Measurements from ENCODE around the gene STK17B. TPM values are rescaled to one million over a fixed set of nuclear protein-coding genes. Genes with fewer than 3 reads are reported as not detected.

STK17B gene
- polyA plus RNA-seq, 1 donor from 2014 or later = 71.9 TPM

GRCh38 chr2:196173505-196173904 is 2.1 kb upstream of the STK17B start:
- no peaks in the 10 kb centered on the region for H3K9me3 Mint-ChIP-seq
- H3K4me1 Mint-ChIP-seq = peaks cover 40 to 48% (median 47%) of the 10 kb centered on the region in 3 donors
- peaks cover 7% of the 10 kb centered on the region for H3K36me3 Mint-ChIP-seq
- no peaks in the 10 kb centered on the region for H3K27me3 Mint-ChIP-seq
- peak overlapping the region; percentile 9 to 99 (median 96) for H3K4me3 Mint-ChIP-seq
- H3K27ac Mint-ChIP-seq = peak overlapping the region; percentile 88 to 97 (median 88)

- Mint-ChIP-seq H3K4me3 (peak overlapping the region; percentile 86 to 99 (median 96)), H3K9me3 (no peaks in the 10 kb centered on the region), H3K4me1 (peaks cover 40 to 44% (median 43%) of the 10 kb centered on the region in 3 donors), H3K27ac (peak overlapping the region; percentile 88 to 97 (median 88)), H3K27me3 (no peaks in the 10 kb centered on the region), H3K36me3 (peaks cover 7% of the 10 kb centered on the region)
Measured at GRCh38 chr2:196172951-196173350, 1.6 kb upstream of the STK17B start.

GRCh38 chr2:196171946-196172345 is 568 bp upstream of the STK17B start:
- H3K4me1 Mint-ChIP-seq = peaks cover 33 to 39% (median 33%) of the 10 kb centered on the region in 3 donors

GRCh38 chr2:196170606-196171247 is 651 bp downstream of the STK17B start:
- Mint-ChIP-seq H3K4me1 (peaks cover 31 to 38% (median 32%) of the 10 kb centered on the region in 3 donors), H3K9me3 (no peaks in the 10 kb centered on the region), H3K36me3 (peaks cover 9% of the 10 kb centered on the region), H3K4me3 (peak overlapping the region; percentile 98 to 99 (median 99)), H3K27me3 (no peaks in the 10 kb centered on the region), H3K27ac (peak overlapping the region; percentile 97 to 99 (median 98))

More at GRCh38 chr2:196171946-196172345, 568 bp upstream of the STK17B start:
- H3K9me3 Mint-ChIP-seq = no peaks in the 10 kb centered on the region
- peak overlapping the region; percentile 86 to 99 (median 96) for H3K4me3 Mint-ChIP-seq
- H3K27ac Mint-ChIP-seq = peak overlapping the region; percentile 88 to 97 (median 95)
- H3K27me3 Mint-ChIP-seq = no peaks in the 10 kb centered on the region
- peaks cover 7% of the 10 kb centered on the region for H3K36me3 Mint-ChIP-seq

- H3K4me1 Mint-ChIP-seq = peaks cover 31 to 42% (median 34%) of the 10 kb centered on the region in 3 donors
- H3K27me3 Mint-ChIP-seq = no peaks in the 10 kb centered on the region
- no peaks in the 10 kb centered on the region for H3K9me3 Mint-ChIP-seq
- H3K36me3 Mint-ChIP-seq = peaks cover 9% of the 10 kb centered on the region
- H3K4me3 Mint-ChIP-seq = peak overlapping the region; percentile 98 to 99 (median 99)
- peak overlapping the region; percentile 97 to 99 (median 98) for H3K27ac Mint-ChIP-seq
Measured at GRCh38 chr2:196170213-196170605, 1.2 kb downstream of the STK17B start.

- H3K27ac Mint-ChIP-seq = peak overlapping the region; percentile 97 to 99 (median 98)
- H3K4me1 Mint-ChIP-seq = peaks cover 32 to 44% (median 38%) of the 10 kb centered on the region in 3 donors
- H3K27me3 Mint-ChIP-seq = no peaks in the 10 kb centered on the region
- peaks cover 10% of the 10 kb centered on the region for H3K36me3 Mint-ChIP-seq
- no peaks in the 10 kb centered on the region for H3K9me3 Mint-ChIP-seq
- peak overlapping the region; percentile 98 to 99 (median 99) for H3K4me3 Mint-ChIP-seq
Measured at GRCh38 chr2:196169516-196169915, 1.9 kb downstream of the STK17B start.

GRCh38 chr2:196168181-196168580 is 3.2 kb downstream of the STK17B start:
- H3K36me3 Mint-ChIP-seq = peaks cover 13% of the 10 kb centered on the region
- peak overlapping the region; percentile 98 to 99 (median 99) for H3K4me3 Mint-ChIP-seq
- H3K27ac Mint-ChIP-seq = peak overlapping the region; percentile 29 to 97 (median 84)
- no peaks in the 10 kb centered on the region for H3K27me3 Mint-ChIP-seq
- H3K4me1 Mint-ChIP-seq = peaks cover 23 to 36% (median 33%) of the 10 kb centered on the region in 3 donors
- no peaks in the 10 kb centered on the region for H3K9me3 Mint-ChIP-seq

- peak overlapping the region; percentile 31 to 97 (median 80) for H3K27ac Mint-ChIP-seq
- no peaks in the 10 kb centered on the region for H3K9me3 Mint-ChIP-seq
- H3K27me3 Mint-ChIP-seq = no peaks in the 10 kb centered on the region
- H3K4me3 Mint-ChIP-seq = peak overlapping the region; percentile 98 to 99 (median 99)
- H3K36me3 Mint-ChIP-seq = peaks cover 17% of the 10 kb centered on the region
- peaks cover 23 to 34% (median 33%) of the 10 kb centered on the region in 3 donors for H3K4me1 Mint-ChIP-seq
Measured at GRCh38 chr2:196167666-196168065, 3.7 kb downstream of the STK17B start.

GRCh38 chr2:196166876-196167275 is 4.5 kb downstream of the STK17B start:
- no peaks in the 10 kb centered on the region for H3K9me3 Mint-ChIP-seq
- H3K36me3 Mint-ChIP-seq = peaks cover 20% of the 10 kb centered on the region
- H3K27ac Mint-ChIP-seq = peak overlapping the region; percentile 31 to 97 (median 80)
- peaks cover 29 to 39% (median 37%) of the 10 kb centered on the region in 3 donors for H3K4me1 Mint-ChIP-seq
- no peaks in the 10 kb centered on the region for H3K27me3 Mint-ChIP-seq
- H3K4me3 Mint-ChIP-seq = peak overlapping the region; percentile 98 to 99 (median 99)

GRCh38 chr2:196165016-196165415 is 6.4 kb downstream of the STK17B start:
- Mint-ChIP-seq H3K36me3 (peaks cover 20% of the 10 kb centered on the region), H3K27ac (peak overlapping the region; percentile 34 to 97 (median 89)), H3K9me3 (no peaks in the 10 kb centered on the region), H3K4me3 (peak overlapping the region; percentile 68 to 96 (median 89)), H3K27me3 (no peaks in the 10 kb centered on the region), H3K4me1 (peaks cover 40 to 51% (median 50%) of the 10 kb centered on the region in 3 donors)

- Mint-ChIP-seq H3K27ac (peak overlapping the region; percentile 89 to 97 (median 89)), H3K36me3 (peaks cover 22% of the 10 kb centered on the region), H3K4me1 (peaks cover 47 to 63% (median 60%) of the 10 kb centered on the region in 3 donors), H3K27me3 (no peaks in the 10 kb centered on the region), H3K9me3 (no peaks in the 10 kb centered on the region), H3K4me3 (peak overlapping the region; percentile 66 to 91 (median 81))
Measured at GRCh38 chr2:196163285-196163684, 8.1 kb downstream of the STK17B start.

- H3K9me3 Mint-ChIP-seq = no peaks in the 10 kb centered on the region
- H3K4me3 Mint-ChIP-seq = peak overlapping the region; percentile 66 to 91 (median 81)
- H3K27ac Mint-ChIP-seq = peak overlapping the region; percentile 89 to 97 (median 89)
- peaks cover 51 to 68% (median 63%) of the 10 kb centered on the region in 3 donors for H3K4me1 Mint-ChIP-seq
- no peaks in the 10 kb centered on the region for H3K27me3 Mint-ChIP-seq
- H3K36me3 Mint-ChIP-seq = peaks cover 22% of the 10 kb centered on the region
Measured at GRCh38 chr2:196162586-196163175, 8.7 kb downstream of the STK17B start.

- H3K27me3 Mint-ChIP-seq = no peaks in the 10 kb centered on the region
- H3K4me1 Mint-ChIP-seq = peaks cover 61 to 73% (median 66%) of the 10 kb centered on the region in 3 donors
- peak overlapping the region; percentile 57 to 89 (median 86) for H3K4me3 Mint-ChIP-seq
- H3K9me3 Mint-ChIP-seq = no peaks in the 10 kb centered on the region
- peaks cover 22% of the 10 kb centered on the region for H3K36me3 Mint-ChIP-seq
- H3K27ac Mint-ChIP-seq = peak overlapping the region; percentile 78 to 99 (median 97)
Measured at GRCh38 chr2:196160946-196161345, 10.4 kb downstream of the STK17B start.

GRCh38 chr2:196160101-196160500 is 11.3 kb downstream of the STK17B start:
- Mint-ChIP-seq H3K27ac (peak overlapping the region; percentile 90 to 99 (median 97)), H3K36me3 (peaks cover 22% of the 10 kb centered on the region), H3K27me3 (no peaks in the 10 kb centered on the region), H3K4me1 (peaks cover 62 to 74% (median 65%) of the 10 kb centered on the region in 3 donors), H3K4me3 (peak overlapping the region; percentile 48 to 89 (median 86)), H3K9me3 (no peaks in the 10 kb centered on the region)

- Mint-ChIP-seq H3K27me3 (no peaks in the 10 kb centered on the region), H3K27ac (peak overlapping the region; percentile 93 to 99 (median 97)), H3K9me3 (no peaks in the 10 kb centered on the region), H3K4me3 (peak overlapping the region; percentile 62 to 89 (median 81)), H3K4me1 (peaks cover 63 to 74% (median 65%) of the 10 kb centered on the region in 3 donors), H3K36me3 (peaks cover 23% of the 10 kb centered on the region)
Measured at GRCh38 chr2:196159221-196159892, 12.0 kb downstream of the STK17B start.

Measured in IgD-negative memory B cell (primary cell).